Right lobe of liver (tissue), 6 donors: ENCODE results near the gene SMYD1. TPM values are rescaled to one million over a fixed set of nuclear protein-coding genes. Genes with fewer than 3 reads are reported as not detected.

ENCODE experiments used
- ATAC-seq, 4 donors: fragments of 200-7000 bp; cut with Tn5 transposase; one replicate each; pipeline ENCODE4 v1.9.1; 2020; ENCODE audit warnings: mild to moderate bottlenecking in 4 of 4, moderate library complexity in 4 of 4
- DNase-seq, 3 donors: peaks; one replicate each; pipeline ENCODE4 v3.0.0-alpha.2; 2020
- H3K27ac ChIP-seq, 3 donors: fragments of 200-600 bp; one replicate each; pipeline ENCODE4 v1.8.0; 2022
- H3K27me3 ChIP-seq, 2 donors: fragments of 200-600 bp; one replicate each; pipeline ENCODE4 v1.8.0; 2022
- H3K36me3 ChIP-seq, 4 donors: fragments of 200-600 bp; sonication (generic) in 1 of 4; one replicate each; pipeline versions ENCODE4 v1.5.1 to v1.8.0; 2017 to 2022; ENCODE audit warnings: control low read depth in 1 of 4
- H3K4me1 ChIP-seq, 4 donors: fragments of 200-600 bp; sonication (generic) in 1 of 4; one replicate each; pipeline versions ENCODE4 v1.5.1 to v1.8.0; 2017 to 2022; ENCODE audit warnings: control low read depth in 1 of 4
- H3K4me3 ChIP-seq, 3 donors: fragments of 200-600 bp; one replicate each; pipeline ENCODE4 v1.8.0; 2022
- H3K9me3 ChIP-seq, 4 donors: fragments of 200-600 bp; sonication (generic) in 1 of 4; one replicate each; pipeline versions ENCODE4 v1.5.1 to v1.8.0; 2017 to 2022; ENCODE audit warnings: control low read depth in 1 of 4
- POLR2A ChIP-seq: fragments of 450-650 bp; IDR thresholded peaks from one replicate; pipeline ENCODE4 v1.6.1; 2017; ENCODE audit warnings: antibody characterized with exemption, mild to moderate bottlenecking
- WGBS: methylation state at CpG from one replicate; pipeline ENCODE4 v1.1.6; 2018; ENCODE audit warnings: low coverage, low lambda C conversion rate; ENCODE audit not compliant: insufficient coverage; ENCODE audit errors: missing lambda C conversion rate; 5-methylcytosine and 5-hydroxymethylcytosine counted together
- intact Hi-C, 2 donors: fragments of 100-400 bp; cut with DNase I; formaldehyde crosslinking; loops; one replicate each; pipeline versions ENCODE4 v1.11.2 to v1.14.1; 2022
- total RNA-seq, 6 experiments: library from RNA; depleted of rRNA in 2 of 6; stranded (reverse); fragments of >200 nt in 2 of 6; fragmentation: NEBNext Ultra II Directional in 3 of 6; extraction: Animal tissue kit (Norgen Biotek cat#: 25700) in 3 of 6; gene quantifications; one replicate each; pipeline versions ENCODE4 v1.1.0 to v1.2.4, GENCODE V29; 2016 to 2023
- TF ChIP-seq, protein P1 (sequence below), 4 donors: fragments of 200-600 bp in 3 of 4; fragments of 450-650 bp in 1 of 4; IDR thresholded peaks; one replicate each; pipeline versions ENCODE4 v1.5.1 to v1.8.0; 2016 to 2022; ENCODE audit warnings: antibody characterized with exemption in 4 of 4, mild to moderate bottlenecking in 2 of 4
- donor health status: DM: no; HTN: yes; CAD: no.
- donor health status: DM: no; HTN: no; CAD: no.
- donor health status: DM: no; HTN: no; CAD: no.
- donor health status: DM: no; HTN: yes; CAD: no.
- donor health status: DM: no; HTN: yes; CAD: no.

The SMYD1 gene
- total RNA-seq, 6 experiments from 2014 or later: not detected

GRCh38 chr2:88117973-88118372 lies 50.3 kb downstream of the SMYD1 start:
- peaks cover 0 to 2% (median 0%) of the 10 kb centered on the region in 4 donors for H3K36me3 ChIP-seq
- H3K4me1 ChIP-seq: no peaks in the 10 kb centered on the region
- H3K27ac ChIP-seq: no peak overlapping the region
- ATAC-seq: no peak
- WGBS: 96% methylated on average over 4 of the region's 4 CpGs
- intact Hi-C loops: no loop called here
- no peaks in the 10 kb centered on the region for H3K9me3 ChIP-seq
- H3K4me3 ChIP-seq: no peak overlapping the region
- TF ChIP-seq POLR2A: no peak
- TF ChIP-seq, protein P1, sequence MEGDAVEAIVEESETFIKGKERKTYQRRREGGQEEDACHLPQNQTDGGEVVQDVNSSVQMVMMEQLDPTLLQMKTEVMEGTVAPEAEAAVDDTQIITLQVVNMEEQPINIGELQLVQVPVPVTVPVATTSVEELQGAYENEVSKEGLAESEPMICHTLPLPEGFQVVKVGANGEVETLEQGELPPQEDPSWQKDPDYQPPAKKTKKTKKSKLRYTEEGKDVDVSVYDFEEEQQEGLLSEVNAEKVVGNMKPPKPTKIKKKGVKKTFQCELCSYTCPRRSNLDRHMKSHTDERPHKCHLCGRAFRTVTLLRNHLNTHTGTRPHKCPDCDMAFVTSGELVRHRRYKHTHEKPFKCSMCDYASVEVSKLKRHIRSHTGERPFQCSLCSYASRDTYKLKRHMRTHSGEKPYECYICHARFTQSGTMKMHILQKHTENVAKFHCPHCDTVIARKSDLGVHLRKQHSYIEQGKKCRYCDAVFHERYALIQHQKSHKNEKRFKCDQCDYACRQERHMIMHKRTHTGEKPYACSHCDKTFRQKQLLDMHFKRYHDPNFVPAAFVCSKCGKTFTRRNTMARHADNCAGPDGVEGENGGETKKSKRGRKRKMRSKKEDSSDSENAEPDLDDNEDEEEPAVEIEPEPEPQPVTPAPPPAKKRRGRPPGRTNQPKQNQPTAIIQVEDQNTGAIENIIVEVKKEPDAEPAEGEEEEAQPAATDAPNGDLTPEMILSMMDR (IDR thresholded peaks at IDR 0.05): no peak
- H3K27me3 ChIP-seq: no peaks in the 10 kb centered on the region
- no peak for DNase-seq

DNA sequence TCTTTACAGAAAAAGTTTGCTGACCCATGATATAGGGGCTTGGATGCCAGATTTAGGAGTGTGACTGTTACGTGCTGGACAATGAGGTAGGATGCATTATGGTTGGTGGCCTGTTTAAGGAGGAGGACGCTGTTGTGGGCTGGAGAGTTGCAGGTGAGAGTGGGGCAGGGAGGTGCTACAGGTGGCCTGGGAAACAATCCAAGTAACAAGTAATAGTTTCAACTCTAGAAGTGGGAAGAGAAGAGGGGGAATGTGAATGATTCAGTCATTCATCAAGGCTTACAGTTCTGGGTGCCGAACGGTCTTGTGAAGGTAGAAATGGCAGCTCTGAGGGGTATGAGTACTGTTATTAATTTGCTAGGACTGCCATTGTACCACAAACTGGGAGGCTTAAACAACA lies 54.1 kb downstream of the SMYD1 start:
- no peak overlapping the region for H3K27ac ChIP-seq
- no peak for TF ChIP-seq POLR2A
- TF ChIP-seq, protein P1 (IDR thresholded peaks at IDR 0.05): no peak

GRCh38 chr2:88122141-88122884 lies 54.7 kb downstream of the SMYD1 start:
- ATAC-seq (peak; percentile 26 to 51 (median 39)), DNase-seq (peak in 1 of 3 donors; percentile 35)
- Histone ChIP-seq H3K27me3 (no peaks in the 10 kb centered on the region), H3K4me3 (no peak overlapping the region), H3K9me3 (no peaks in the 10 kb centered on the region), H3K36me3 (peaks cover 0 to 20% (median 0%) of the 10 kb centered on the region in 4 donors), H3K27ac (no peak overlapping the region), H3K4me1 (peaks cover 0 to 6% (median 0%) of the 10 kb centered on the region in 4 donors)
- TF ChIP-seq, protein P1 (IDR thresholded peaks at IDR 0.05): no peak
- no peak for TF ChIP-seq POLR2A
- intact Hi-C loops: no loop called here
- 19% methylated on average over 5 of the region's 8 CpGs for WGBS

More for the DNA sequence above, 54.1 kb downstream of the SMYD1 start:
- 11% methylated on average over 3 of the region's 4 CpGs for WGBS
- Histone ChIP-seq H3K36me3 (peaks cover 0 to 20% (median 0%) of the 10 kb centered on the region in 4 donors), H3K9me3 (no peaks in the 10 kb centered on the region), H3K4me3 (no peak overlapping the region), H3K4me1 (peaks cover 0 to 6% (median 0%) of the 10 kb centered on the region in 4 donors), H3K27me3 (no peaks in the 10 kb centered on the region)
- peak in 1 of 4 donors; percentile 17 for ATAC-seq
- no peak for DNase-seq
- intact Hi-C loops: no loop called here

DNA sequence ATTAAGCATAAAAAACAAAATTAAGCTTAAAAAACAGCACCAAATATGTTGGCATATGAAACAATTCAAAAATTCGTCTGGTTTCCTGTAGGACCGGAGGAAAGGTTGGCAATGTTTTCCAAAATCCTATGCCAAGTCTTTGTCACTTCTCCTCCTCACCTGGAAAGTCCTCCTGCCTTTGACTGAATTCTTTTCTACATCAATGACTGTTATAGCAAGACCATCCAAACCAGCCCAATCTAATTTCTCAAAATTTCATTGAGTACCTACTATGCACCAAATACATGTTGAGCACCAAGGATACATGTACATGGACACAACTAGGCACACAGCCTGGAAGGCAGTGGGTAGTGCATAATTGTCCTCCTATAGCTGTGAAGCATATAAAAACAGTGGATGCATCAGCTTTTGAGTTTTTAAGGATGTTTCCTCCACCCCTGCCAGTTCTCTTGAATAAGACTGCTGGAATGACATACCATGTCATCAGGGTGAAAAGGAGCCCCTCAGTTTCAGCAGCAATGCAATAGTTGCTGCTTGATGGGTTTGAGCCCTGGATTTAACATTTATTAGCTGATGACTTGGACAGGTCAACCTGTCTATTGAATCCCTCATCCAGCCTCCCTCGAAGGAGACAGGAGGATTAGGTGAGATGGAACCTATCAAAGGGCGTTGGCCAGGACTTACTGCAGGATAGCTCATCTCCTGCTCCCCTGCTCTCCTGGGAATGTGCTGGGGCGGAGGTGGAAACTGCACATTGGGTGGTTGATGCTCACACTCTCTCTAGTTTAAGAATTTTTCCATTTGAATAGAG lies 55.7 kb downstream of the SMYD1 start:
- ATAC-seq: peak in 1 of 4 donors; percentile 5

More for the DNA sequence above, 55.7 kb downstream of the SMYD1 start:
- no peak overlapping the region for H3K4me3 ChIP-seq
- TF ChIP-seq, protein P1 (IDR thresholded peaks at IDR 0.05): no peak
- no peak for TF ChIP-seq POLR2A
- DNase-seq: no peak
- WGBS: 39% methylated on average over 5 of the region's 5 CpGs
- intact Hi-C loops: no loop called here
- H3K27me3 ChIP-seq: no peaks in the 10 kb centered on the region
- no peak overlapping the region for H3K27ac ChIP-seq
- peaks cover 0 to 6% (median 0%) of the 10 kb centered on the region in 4 donors for H3K4me1 ChIP-seq
- H3K36me3 ChIP-seq: peaks cover 0 to 20% (median 0%) of the 10 kb centered on the region in 4 donors
- H3K9me3 ChIP-seq: no peaks in the 10 kb centered on the region
